ENCODE measurements around the gene DMBX1. TPM values are rescaled to one million over a fixed set of nuclear protein-coding genes. Genes with fewer than 3 reads are reported as not detected.
A peak's percentile ranks its signal among the peaks of the same experiment; 100 is the strongest.

The DMBX1 gene
- total RNA-seq, 1 experiment from 2014 or later: not detected

GRCh38 chr1:46480959-46481646 lies 8.5 kb upstream of the DMBX1 start:
- no peak for DNase-seq (ENCODE audit: low read depth)

GRCh38 chr1:46481961-46482360 lies 7.7 kb upstream of the DMBX1 start:
- DNase-seq (ENCODE audit: low read depth): no peak

- no peak for DNase-seq (ENCODE audit: low read depth)
Observed at GRCh38 chr1:46483589-46483988, 6.0 kb upstream of the DMBX1 start.

- DNase-seq (ENCODE audit: low read depth): no peak
Observed at GRCh38 chr1:46484783-46485490, 4.7 kb upstream of the DMBX1 start.

- no peak for DNase-seq (ENCODE audit: low read depth)
Observed at GRCh38 chr1:46485564-46486431, 3.8 kb upstream of the DMBX1 start.

- no peak for DNase-seq (ENCODE audit: low read depth)
Observed at GRCh38 chr1:46486432-46487015, 3.1 kb upstream of the DMBX1 start.

GRCh38 chr1:46487818-46488218 lies 1.8 kb upstream of the DMBX1 start:
- peak; percentile 50 for DNase-seq (ENCODE audit: low read depth)

- DNase-seq (ENCODE audit: low read depth): no peak
Observed at GRCh38 chr1:46488343-46489168, 1.1 kb upstream of the DMBX1 start.

- DNase-seq (ENCODE audit: low read depth): no peak
Observed at GRCh38 chr1:46489169-46489637, 433 bp upstream of the DMBX1 start.

- no peak for DNase-seq (ENCODE audit: low read depth)
Observed at GRCh38 chr1:46490406-46490655, 695 bp downstream of the DMBX1 start.

- no peak for DNase-seq (ENCODE audit: low read depth)
Observed at GRCh38 chr1:46490656-46491442, 1.2 kb downstream of the DMBX1 start.

GRCh38 chr1:46491443-46492268 lies 2.0 kb downstream of the DMBX1 start:
- no peak for DNase-seq (ENCODE audit: low read depth)

GRCh38 chr1:46492269-46492853 lies 2.7 kb downstream of the DMBX1 start:
- no peak for DNase-seq (ENCODE audit: low read depth)

GRCh38 chr1:46492871-46493270 lies 3.2 kb downstream of the DMBX1 start:
- DNase-seq (ENCODE audit: low read depth): no peak

- DNase-seq (ENCODE audit: low read depth): no peak
Observed at GRCh38 chr1:46493316-46494032, 3.8 kb downstream of the DMBX1 start.

GRCh38 chr1:46494910-46495309 lies 5.3 kb downstream of the DMBX1 start:
- DNase-seq (ENCODE audit: low read depth): no peak

GRCh38 chr1:46495778-46496177 lies 6.1 kb downstream of the DMBX1 start:
- DNase-seq (ENCODE audit: low read depth): no peak

- DNase-seq (ENCODE audit: low read depth): no peak
Observed at GRCh38 chr1:46496505-46496904, 6.9 kb downstream of the DMBX1 start.

Data from HT1080 (cell line).